Measurements from ENCODE around the gene FGD2.

Gene FGD2

DNA sequence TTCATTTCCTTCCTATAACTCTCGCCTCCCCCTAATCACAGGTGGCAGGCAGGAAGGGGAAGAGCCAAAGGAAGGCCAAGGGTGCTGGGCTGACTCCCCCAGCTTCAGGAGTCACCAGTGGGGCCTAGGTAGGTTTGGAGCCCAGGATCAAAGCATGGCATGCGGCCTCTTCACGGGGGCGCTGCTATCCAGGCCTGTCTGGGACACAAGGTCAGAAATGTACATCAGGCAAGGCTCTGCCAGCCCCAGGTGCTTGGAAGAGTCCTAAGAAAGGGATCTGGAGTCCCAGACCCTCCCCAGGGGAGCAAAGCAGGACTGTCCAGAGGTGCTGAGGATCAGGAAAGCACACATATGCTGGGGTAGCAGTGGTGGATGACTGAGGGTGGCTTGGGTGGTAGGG, 40.5 kb upstream of the FGD2 start:
- no peaks in the 10 kb centered on the region for H3K27me3 ChIP-seq (ENCODE audit: insufficient read depth, low read length)
- no peaks in the 10 kb centered on the region for H3K9me3 ChIP-seq (ENCODE audit: low read length)
- peaks cover 5% of the 10 kb centered on the region for H3K4me1 ChIP-seq (ENCODE audit: insufficient read depth, low read length)
- H2AFZ ChIP-seq (ENCODE audit: low read depth, low read length), result no peak overlapping the region
- H3K36me3 ChIP-seq (ENCODE audit: insufficient read depth, low read length), result peaks cover 27% of the 10 kb centered on the region
- no peak overlapping the region for H3K4me3 ChIP-seq (ENCODE audit: low read length)

DNA sequence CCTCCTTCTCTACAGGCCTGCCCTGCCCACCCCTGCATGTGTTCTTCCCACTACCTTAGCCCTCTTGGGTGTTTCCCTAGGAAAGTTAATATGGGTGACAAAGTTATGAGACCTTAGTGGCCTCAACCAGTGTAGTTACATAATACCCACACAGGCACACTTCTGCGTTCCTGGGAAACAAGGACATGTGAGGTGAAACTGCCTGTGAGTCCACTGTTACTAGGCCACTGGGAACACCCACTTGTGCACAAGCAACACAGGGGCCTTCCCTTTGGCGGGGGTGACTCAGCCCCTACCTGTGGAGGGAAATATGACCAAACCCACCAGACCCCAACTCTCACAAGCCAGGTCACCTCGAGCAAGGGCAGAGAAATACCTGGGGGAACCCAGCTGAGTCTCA, 38.2 kb upstream of the FGD2 start:
- no peak overlapping the region for H3K4me3 ChIP-seq (ENCODE audit: low read length)
- H3K9me3 ChIP-seq (ENCODE audit: low read length), result no peaks in the 10 kb centered on the region
- H3K36me3 ChIP-seq (ENCODE audit: insufficient read depth, low read length), result peaks cover 51% of the 10 kb centered on the region
- no peaks in the 10 kb centered on the region for H3K27me3 ChIP-seq (ENCODE audit: insufficient read depth, low read length)
- H2AFZ ChIP-seq (ENCODE audit: low read depth, low read length), result no peak overlapping the region
- peaks cover 5% of the 10 kb centered on the region for H3K4me1 ChIP-seq (ENCODE audit: insufficient read depth, low read length)

DNA sequence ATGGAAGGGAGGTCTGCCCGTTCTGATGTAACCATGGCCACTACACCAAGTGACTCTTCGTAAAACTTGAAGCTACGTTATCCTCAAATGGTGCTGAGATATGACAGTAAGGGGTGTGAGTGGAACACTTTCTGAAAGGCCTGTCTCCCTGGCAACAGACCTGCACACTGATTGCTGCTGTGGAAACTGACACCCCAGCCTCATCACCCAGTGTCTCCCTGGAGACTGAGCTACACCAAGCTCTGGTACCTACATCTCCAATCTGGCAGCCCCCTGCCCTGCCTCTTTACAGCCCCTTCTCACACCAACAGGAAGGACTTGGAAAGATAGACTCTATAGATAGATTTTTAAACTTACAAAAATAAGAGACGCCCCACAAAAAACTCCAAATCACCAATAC, 37.7 kb upstream of the FGD2 start:
- Histone ChIP-seq H3K4me1 (ENCODE audit: insufficient read depth, low read length) (peaks cover 5% of the 10 kb centered on the region), H3K36me3 (ENCODE audit: insufficient read depth, low read length) (peaks cover 56% of the 10 kb centered on the region), H3K27me3 (ENCODE audit: insufficient read depth, low read length) (no peaks in the 10 kb centered on the region), H3K4me3 (ENCODE audit: low read length) (no peak overlapping the region), H3K9me3 (ENCODE audit: low read length) (no peaks in the 10 kb centered on the region), H2AFZ (ENCODE audit: low read depth, low read length) (no peak overlapping the region)

DNA sequence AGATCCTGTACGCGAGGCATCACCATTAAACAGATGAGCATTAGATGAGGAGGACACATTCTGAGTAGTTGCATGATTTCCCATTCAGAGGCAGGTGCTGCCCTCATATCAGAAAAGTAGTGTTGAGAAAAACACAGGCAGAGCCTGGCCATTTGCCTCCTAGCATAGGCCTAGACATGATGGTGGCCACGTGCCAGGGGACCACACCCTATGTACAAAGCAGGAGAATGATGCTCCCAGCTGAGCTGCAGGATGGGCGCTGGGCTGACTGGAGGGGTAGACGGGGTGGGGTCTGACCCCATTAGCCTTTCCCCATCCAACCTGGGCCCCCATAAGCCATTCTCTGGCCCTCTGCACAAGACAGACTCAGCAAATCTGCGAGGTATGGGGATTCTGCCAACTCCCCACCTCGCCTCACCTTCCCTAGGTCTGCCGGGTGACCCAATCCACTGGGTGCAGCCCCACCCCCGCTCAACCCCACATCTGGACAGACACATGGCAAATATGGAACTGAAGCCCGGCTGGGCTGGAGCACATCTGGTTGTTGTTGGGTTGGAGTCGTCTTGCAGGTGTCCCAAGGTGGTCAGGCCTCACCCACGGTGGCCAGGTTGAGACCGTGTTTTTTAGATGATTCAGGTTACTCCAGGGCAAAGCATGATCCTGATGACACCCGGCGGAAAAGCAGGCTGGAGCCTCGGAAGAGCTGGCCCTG, 37.0 kb upstream of the FGD2 start:
- Histone ChIP-seq H3K36me3 (ENCODE audit: insufficient read depth, low read length) (peaks cover 62% of the 10 kb centered on the region), H3K27me3 (ENCODE audit: insufficient read depth, low read length) (no peaks in the 10 kb centered on the region), H2AFZ (ENCODE audit: low read depth, low read length) (no peak overlapping the region), H3K9me3 (ENCODE audit: low read length) (no peaks in the 10 kb centered on the region), H3K4me3 (ENCODE audit: low read length) (no peak overlapping the region), H3K4me1 (ENCODE audit: insufficient read depth, low read length) (peaks cover under 1% of the 10 kb centered on the region)

GRCh38 chr6:36969240-36969691, 36.2 kb upstream of the FGD2 start:
- Histone ChIP-seq H2AFZ (ENCODE audit: low read depth, low read length) (no peak overlapping the region), H3K9me3 (ENCODE audit: low read length) (no peaks in the 10 kb centered on the region), H3K4me3 (ENCODE audit: low read length) (no peak overlapping the region), H3K36me3 (ENCODE audit: insufficient read depth, low read length) (peaks cover 69% of the 10 kb centered on the region), H3K27me3 (ENCODE audit: insufficient read depth, low read length) (no peaks in the 10 kb centered on the region), H3K4me1 (ENCODE audit: insufficient read depth, low read length) (no peaks in the 10 kb centered on the region)

- Histone ChIP-seq H2AFZ (ENCODE audit: low read depth, low read length) (no peak overlapping the region), H3K36me3 (ENCODE audit: insufficient read depth, low read length) (peaks cover 79% of the 10 kb centered on the region), H3K4me3 (ENCODE audit: low read length) (no peak overlapping the region), H3K9me3 (ENCODE audit: low read length) (no peaks in the 10 kb centered on the region), H3K27me3 (ENCODE audit: insufficient read depth, low read length) (no peaks in the 10 kb centered on the region), H3K4me1 (ENCODE audit: insufficient read depth, low read length) (no peaks in the 10 kb centered on the region)
These were observed 35.2 kb upstream of the FGD2 start for GRCh38 chr6:36969988-36970891.

DNA sequence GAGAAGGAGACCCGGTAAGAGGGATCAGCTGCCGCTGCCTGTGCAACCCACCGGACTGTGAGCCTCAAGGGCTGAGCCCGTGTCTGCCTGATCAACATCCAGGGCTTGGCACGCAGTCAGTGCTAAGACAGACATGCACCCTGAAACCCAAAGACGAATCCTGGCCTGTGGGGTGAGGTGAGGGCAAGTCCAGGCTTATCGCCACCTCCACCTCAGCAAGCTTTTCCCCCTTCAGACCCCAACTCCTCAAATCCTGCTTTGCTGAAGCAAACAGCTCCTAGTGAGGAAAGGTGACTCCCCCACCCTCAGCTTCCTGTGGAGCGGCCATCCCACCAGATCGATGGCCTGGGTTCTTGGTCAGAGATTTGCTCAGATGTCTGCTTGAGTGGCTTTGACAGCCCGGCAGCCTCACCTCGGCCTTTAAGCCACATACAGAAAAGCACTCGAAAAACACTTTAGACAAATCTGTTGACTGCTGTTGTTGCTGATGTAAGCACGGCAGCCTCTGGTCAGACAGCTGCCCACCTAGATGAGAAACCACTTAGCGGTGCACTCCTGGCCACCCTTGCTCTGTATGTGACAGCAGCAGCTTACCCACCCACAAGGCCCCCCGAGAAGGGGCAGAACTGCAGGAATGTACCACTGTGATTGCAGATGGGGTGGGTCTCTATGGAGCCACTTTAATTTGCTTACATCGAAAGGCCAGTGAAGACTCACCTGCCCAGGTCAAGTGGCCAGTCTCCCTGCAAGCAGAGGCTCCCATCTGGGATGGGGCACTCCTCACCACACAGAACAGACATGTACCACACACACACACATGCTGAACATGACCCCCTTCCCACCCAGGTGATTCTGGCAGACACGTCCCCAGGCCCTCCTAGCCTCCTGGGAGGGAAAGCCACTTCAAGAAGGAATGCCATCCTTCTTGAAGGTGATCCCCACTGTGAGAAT, 34.3 kb upstream of the FGD2 start:
- Histone ChIP-seq H3K27me3 (ENCODE audit: insufficient read depth, low read length) (no peaks in the 10 kb centered on the region), H3K4me3 (ENCODE audit: low read length) (no peak overlapping the region), H3K4me1 (ENCODE audit: insufficient read depth, low read length) (no peaks in the 10 kb centered on the region), H3K9me3 (ENCODE audit: low read length) (no peaks in the 10 kb centered on the region), H3K36me3 (ENCODE audit: insufficient read depth, low read length) (peaks cover 88% of the 10 kb centered on the region), H2AFZ (ENCODE audit: low read depth, low read length) (no peak overlapping the region)

DNA sequence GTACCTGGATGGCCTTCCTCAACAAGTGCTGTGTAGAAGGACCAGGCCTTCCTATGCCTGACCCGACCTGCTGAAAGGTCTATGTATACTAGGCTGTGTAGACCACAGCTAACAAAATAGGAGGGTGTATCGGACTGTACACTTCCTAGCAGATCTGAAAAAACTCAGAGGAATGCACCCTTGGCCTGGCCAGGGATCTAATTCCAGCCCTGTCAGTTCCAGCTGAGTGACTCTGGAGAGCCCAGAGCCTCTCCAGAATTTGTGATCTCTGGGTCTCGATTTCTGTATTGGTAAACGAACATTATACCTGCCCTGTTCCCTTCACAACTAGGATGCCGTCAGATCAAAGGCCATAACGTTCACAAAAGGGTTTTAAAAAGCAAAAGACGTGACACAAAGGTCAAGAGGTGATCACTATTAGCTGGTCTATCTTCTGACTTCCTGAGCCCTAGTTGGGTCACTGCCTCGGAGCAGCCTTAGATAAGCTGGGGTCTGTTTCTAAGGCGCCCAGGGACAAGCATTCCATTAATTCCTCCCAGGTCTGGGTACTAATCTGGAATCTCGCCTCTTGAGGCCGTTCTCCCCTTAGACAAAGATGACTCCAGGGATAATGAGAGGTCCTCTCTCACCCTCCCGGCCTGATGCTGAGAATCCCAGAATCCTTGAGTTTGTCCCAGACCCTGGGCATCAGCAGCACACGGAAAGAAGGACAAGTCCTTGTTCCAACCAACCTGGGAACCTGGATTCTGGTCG, 33.4 kb upstream of the FGD2 start:
- no peaks in the 10 kb centered on the region for H3K27me3 ChIP-seq (ENCODE audit: insufficient read depth, low read length)
- H2AFZ ChIP-seq (ENCODE audit: low read depth, low read length), result no peak overlapping the region
- no peak overlapping the region for H3K4me3 ChIP-seq (ENCODE audit: low read length)
- H3K4me1 ChIP-seq (ENCODE audit: insufficient read depth, low read length), result no peaks in the 10 kb centered on the region
- H3K36me3 ChIP-seq (ENCODE audit: insufficient read depth, low read length), result peaks cover 96% of the 10 kb centered on the region
- H3K9me3 ChIP-seq (ENCODE audit: low read length), result no peaks in the 10 kb centered on the region

DNA sequence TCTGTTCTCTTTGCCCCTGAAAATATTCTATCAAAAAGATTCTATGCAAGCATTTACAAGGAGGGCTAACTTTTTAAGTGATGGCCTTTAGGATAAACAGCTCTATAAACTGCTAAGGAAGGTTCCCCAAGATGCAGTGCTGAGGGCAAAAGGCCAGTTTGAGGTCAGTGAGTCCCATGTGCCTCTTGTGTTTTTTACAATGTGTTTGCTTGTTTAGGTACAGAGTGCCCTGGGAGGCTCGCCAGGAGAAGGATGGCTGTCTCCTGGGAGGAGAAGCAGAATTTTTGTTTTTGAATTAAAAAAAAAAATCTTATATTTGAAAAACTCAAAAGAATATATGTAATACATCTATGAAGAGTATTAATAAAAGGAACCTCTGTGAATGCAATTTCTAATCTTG, 32.3 kb upstream of the FGD2 start:
- H3K4me1 ChIP-seq (ENCODE audit: insufficient read depth, low read length), result no peaks in the 10 kb centered on the region
- no peak overlapping the region for H2AFZ ChIP-seq (ENCODE audit: low read depth, low read length)
- H3K36me3 ChIP-seq (ENCODE audit: insufficient read depth, low read length), result peaks cover 97% of the 10 kb centered on the region
- no peak overlapping the region for H3K4me3 ChIP-seq (ENCODE audit: low read length)
- no peaks in the 10 kb centered on the region for H3K27me3 ChIP-seq (ENCODE audit: insufficient read depth, low read length)
- H3K9me3 ChIP-seq (ENCODE audit: low read length), result no peaks in the 10 kb centered on the region

GRCh38 chr6:36973647-36974046, 31.8 kb upstream of the FGD2 start:
- H3K27me3 ChIP-seq (ENCODE audit: insufficient read depth, low read length), result no peaks in the 10 kb centered on the region
- H3K9me3 ChIP-seq (ENCODE audit: low read length), result no peaks in the 10 kb centered on the region
- no peak overlapping the region for H2AFZ ChIP-seq (ENCODE audit: low read depth, low read length)
- peaks cover 96% of the 10 kb centered on the region for H3K36me3 ChIP-seq (ENCODE audit: insufficient read depth, low read length)
- H3K4me3 ChIP-seq (ENCODE audit: low read length), result no peak overlapping the region
- H3K4me1 ChIP-seq (ENCODE audit: insufficient read depth, low read length), result no peaks in the 10 kb centered on the region

- Histone ChIP-seq H3K36me3 (ENCODE audit: insufficient read depth, low read length) (peaks cover 79% of the 10 kb centered on the region), H2AFZ (ENCODE audit: low read depth, low read length) (no peak overlapping the region), H3K4me1 (ENCODE audit: insufficient read depth, low read length) (no peaks in the 10 kb centered on the region), H3K4me3 (ENCODE audit: low read length) (no peak overlapping the region), H3K9me3 (ENCODE audit: low read length) (no peaks in the 10 kb centered on the region), H3K27me3 (ENCODE audit: insufficient read depth, low read length) (no peaks in the 10 kb centered on the region)
These were observed 30.0 kb upstream of the FGD2 start for GRCh38 chr6:36975231-36976006.

DNA sequence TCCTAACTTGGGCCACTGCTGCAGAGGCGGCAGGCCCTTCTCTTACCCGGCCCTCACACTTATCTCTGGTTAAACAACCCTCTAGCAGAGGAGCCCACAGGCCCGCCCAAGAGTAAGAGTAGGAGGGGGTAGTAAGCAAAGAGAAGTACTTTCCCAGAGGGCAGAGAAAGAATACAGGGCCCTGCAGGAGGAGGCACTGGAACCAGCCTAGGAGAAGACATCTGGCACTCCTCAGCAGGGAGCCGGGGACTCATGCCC, 29.5 kb upstream of the FGD2 start:
- Histone ChIP-seq H3K9me3 (ENCODE audit: low read length) (no peaks in the 10 kb centered on the region), H3K4me3 (ENCODE audit: low read length) (no peak overlapping the region), H3K27me3 (ENCODE audit: insufficient read depth, low read length) (no peaks in the 10 kb centered on the region), H2AFZ (ENCODE audit: low read depth, low read length) (no peak overlapping the region), H3K4me1 (ENCODE audit: insufficient read depth, low read length) (no peaks in the 10 kb centered on the region), H3K36me3 (ENCODE audit: insufficient read depth, low read length) (peaks cover 79% of the 10 kb centered on the region)

All from neuron (in vitro differentiated cells).